Hematopoietic multipotent progenitor cell treated with erythropoietin and hydrocortisone succinate and interleukin-3 and kit ligand, for 15 days (in vitro differentiated cells): ENCODE results near the gene BCOR.
A peak's percentile ranks its signal among the peaks of the same experiment; 100 is the strongest.

Experiments used
- DNase-seq: peaks from one replicate; pipeline ENCODE4 v3.0.0-alpha.2; 2015; ENCODE audit warnings: low spot score

BCOR gene

DNA sequence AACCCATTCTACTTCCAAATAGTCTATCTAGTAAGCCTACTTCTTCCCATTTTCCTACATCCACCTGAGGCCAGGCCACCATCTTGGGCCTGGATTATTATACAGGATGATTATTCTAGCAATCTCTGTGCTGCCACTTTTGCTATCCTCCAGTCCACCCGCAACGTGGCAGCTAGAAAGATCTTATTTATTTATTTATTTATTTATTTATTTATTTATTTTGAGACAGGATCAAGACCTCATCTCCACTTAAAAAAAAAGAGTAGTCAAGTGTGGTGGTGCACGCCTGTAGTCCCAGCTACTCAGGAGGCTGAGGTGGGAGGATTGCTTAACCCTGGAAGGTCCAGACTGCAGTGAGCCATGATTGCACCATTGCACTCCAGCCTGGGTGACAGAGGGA is 15.2 kb upstream of the BCOR start:
- DNase-seq, result no peak

DNA sequence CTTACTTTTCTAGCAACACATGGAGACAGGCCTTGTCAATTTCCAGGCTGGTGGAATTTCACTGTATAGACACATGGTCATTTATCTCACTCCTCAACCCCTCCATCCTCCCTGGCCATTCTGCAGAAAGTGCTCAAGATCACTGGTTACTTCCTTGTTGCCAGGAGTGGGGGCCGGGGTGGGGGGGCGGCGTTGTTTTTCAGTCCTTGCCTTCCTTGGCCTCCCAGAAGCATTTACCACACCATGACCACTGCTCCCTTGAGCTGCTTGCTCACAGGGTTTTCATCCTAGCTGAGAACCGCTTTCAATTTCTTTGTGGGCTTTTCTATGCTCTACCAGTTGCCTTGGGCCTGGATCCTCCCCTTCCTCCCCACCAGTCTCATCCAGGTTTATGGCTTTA is 14.1 kb upstream of the BCOR start:
- DNase-seq, result no peak

- DNase-seq, result no peak
Measured at GRCh38 chrX:40109288-40110008, 11.7 kb upstream of the BCOR start.

GRCh38 chrX:40108959-40109287 is 11.2 kb upstream of the BCOR start:
- peak; percentile 80 for DNase-seq

DNA sequence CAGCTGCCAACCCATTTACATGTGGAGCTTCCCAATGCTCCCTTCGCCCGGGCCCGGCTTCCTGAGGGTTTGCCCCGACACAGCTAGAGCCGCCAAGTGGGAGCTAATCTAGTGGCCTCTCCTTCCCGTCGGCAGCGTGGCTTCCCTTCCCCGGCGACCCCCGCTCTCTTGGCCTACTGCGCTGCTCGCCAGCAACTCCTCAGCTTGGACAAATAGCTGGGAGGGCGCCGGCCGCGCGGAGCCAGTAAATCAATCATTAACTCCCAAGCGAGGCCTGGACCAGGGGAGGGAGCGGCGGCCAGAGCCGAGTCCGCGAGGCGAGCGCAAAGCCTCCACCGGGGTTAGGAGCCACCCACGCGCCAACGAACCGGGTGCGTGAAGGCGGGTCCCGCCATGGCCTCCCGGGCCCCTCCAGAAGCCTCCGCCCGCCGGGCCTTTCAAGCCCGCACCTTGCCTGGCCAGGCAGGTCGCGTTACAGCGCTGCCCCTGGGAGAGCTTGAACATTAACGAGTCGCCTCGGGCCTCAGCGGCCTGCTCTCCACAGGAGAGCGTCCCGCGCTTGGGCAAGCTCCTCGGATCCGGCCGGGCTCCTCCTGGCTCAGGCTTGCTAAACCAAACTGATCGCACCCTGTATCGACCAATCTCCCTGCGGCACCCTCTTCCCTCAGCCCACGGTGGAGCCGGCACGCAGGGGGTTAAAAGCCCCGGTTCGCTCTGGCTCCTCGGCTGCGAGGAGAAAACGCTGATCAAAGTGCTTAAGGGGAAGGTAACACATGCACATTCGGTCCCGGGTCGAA is 10.6 kb upstream of the BCOR start:
- DNase-seq, result no peak

DNA sequence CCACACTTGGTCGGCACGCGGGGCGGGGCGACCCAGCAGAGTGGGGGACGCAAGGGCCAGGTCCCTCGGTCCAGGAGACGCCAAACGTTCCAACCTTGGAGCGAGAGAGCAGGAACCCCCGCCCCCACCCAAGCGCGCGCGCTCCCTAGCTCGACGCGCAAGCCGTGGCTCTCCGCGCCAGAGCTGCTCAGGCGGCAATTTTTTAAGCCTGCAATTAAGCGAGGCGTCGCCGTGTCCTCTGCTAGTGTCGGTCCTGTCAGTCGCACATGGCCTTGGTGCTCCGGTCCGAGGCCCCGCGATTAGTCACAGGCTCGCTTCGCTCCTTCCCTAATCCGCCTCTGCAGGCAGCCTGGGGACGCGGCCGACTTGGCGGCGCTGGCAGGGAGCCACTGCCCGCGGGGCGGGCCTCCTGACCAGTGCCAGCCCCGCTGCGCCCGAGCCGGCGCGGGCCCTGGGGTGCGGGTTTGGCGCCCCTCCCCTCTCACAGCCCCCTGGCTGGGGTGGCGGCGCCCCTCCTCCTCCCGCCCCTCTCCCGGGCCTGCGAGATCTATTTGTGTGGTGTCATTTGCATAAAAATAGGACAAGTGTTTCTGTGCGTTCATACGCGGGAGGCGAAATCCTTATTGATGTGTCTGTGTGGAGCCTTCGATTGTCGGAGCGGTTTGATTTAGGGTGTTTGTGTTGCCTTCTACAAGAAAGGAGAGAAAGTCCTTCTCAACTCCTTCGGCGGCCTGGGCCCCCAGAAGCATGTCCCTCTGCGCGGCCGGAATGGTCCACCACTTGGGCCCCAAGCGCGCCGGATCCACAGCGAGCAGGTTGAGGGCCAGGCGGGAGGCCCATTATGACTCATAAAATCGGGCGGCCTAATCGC is 9.8 kb upstream of the BCOR start:
- DNase-seq, result peak; percentile 77

GRCh38 chrX:40106676-40107290 is 9.0 kb upstream of the BCOR start:
- no peak for DNase-seq

- DNase-seq, result peak; percentile 72
Measured at GRCh38 chrX:40105835-40106675, 8.3 kb upstream of the BCOR start.

GRCh38 chrX:40104985-40105834 is 7.5 kb upstream of the BCOR start:
- no peak for DNase-seq

DNA sequence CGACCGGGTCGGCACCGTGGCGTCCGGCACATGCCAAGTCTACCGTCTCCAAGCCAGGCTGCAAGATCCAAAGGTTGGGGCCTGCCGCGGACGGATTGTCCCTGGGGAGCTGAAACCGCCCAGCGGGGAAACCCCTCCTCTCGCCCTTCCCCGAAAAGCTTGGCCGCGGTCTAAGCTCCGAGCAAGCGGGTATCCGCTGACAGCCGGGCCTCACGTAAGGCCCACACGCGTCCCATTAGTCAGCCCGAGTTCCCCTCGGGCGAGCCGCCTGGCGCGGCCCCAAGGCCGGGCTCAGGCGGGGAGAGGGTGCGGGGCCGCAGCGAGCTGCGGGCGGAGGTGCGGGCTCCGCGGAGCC is 6.8 kb upstream of the BCOR start:
- no peak for DNase-seq

DNA sequence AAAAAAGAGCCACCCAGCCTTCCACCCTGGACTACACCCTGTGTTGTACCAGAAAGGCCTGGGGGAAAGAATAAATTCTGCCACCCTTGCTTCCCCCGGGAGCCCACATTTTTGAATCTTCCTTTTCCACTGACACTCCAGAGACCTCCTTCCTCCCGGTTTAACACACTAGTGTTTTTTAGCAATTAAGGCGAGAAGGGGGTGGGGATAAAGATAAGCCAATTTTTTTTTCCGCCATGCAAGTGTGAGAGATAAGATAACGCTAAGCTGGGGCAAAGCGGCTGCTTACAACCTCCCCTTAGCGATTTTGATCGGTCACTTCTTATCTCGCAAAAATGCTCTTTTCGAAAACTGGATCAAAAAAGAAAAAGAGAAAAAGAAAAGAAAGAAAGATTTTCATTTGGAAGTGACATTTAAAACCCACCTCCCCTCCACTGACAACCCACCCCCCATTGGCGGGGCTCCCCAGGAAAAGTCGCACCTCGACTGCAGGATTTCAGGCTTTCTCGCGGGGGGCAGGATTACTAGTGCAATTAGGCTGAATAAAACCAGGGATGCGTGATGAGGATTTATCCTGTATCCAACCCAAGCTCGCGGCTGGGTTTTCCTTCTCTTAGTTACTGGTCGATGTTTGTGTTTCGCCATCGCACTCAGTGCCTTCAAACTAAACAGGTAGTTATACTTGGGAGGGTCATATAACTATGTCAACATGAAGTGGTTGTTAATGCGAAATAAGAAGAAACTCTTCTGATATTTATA is 6.0 kb upstream of the BCOR start:
- DNase-seq, result no peak

GRCh38 chrX:40102393-40103381 is 4.9 kb upstream of the BCOR start:
- no peak for DNase-seq

DNA sequence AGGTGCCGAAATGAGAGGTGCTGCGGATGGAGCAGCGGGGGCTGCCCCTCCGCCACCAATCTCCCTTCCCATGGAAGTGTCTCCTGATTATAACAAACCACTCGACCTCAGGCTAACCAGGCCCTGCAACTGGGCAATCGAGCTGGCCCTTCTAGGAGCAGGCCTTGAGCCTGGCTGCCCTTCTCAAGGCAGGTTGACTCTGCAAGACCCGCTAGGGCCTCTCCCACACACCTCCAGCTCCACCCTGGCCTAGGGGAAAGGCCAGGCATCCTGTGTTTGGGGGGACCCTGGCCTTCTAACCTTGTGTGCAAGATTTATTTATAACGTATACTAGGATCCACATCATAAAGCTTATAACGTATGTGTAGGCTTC is 3.7 kb upstream of the BCOR start:
- no peak for DNase-seq

DNA sequence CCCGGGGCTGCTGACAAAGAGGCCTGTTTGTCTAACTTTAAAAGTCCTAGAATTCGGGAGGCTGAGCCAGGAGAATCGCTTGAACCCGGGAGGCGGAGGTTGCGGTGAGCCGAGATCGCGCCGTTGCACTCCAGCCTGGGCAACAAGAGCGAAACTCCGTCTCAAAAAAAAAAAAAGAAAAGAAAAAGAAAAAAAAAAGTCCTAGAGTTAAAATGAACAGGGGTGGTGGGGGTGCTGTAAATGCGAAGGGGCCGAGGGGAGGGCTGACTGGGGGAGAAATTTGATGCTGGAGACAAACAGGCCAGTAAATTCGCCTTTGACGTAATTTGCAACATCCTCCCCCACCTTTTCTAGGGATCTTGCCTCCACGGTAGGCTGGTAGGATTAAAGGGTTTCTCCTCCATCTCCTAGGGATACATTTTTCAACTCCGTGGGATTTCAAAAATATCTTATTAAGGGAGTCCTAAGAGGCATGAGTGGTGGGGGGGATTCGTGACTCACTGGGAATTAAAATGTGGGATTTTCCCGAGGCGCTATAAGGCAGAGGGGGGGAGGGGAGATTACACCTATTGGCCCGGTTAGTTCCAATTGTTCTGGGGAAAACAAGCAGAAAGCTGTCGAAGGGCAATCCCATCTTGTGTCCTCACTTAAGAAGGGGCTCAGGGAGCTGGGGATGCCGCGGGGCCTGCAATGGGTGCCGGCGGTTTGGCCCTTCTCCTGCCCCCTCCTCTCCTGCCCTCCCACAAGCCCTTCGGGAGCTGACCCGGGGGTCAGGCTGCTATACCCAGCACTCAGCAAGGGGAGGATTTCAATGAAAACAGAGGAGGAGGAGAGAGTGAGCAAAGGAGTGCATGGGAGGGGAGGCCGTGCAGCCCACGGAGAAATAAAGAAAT is 3.0 kb upstream of the BCOR start:
- no peak for DNase-seq

DNA sequence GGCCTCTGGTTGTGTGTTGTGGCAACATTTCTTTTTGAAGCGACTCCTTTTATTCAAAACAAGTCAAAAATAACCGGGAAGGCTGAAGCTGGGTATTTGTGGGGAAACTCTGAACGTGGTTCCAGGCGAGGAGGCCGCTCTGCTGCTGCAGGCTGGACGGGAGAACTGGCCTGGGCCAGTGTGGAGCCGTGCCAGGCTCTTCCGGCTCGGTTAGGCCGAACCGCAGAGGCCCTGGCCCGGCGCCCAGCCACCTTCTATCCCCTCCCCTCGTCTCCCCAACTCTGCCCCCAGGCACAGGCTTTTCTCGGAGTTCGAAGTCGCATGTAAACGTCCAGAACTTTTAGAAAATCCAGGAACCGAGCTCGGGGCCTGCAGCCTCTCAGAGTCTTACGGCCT is 2.4 kb upstream of the BCOR start:
- DNase-seq, result no peak

- no peak for DNase-seq
Measured at GRCh38 chrX:40099055-40099958, 1.5 kb upstream of the BCOR start.
